ENCODE results near the gene RAN.

DNA sequence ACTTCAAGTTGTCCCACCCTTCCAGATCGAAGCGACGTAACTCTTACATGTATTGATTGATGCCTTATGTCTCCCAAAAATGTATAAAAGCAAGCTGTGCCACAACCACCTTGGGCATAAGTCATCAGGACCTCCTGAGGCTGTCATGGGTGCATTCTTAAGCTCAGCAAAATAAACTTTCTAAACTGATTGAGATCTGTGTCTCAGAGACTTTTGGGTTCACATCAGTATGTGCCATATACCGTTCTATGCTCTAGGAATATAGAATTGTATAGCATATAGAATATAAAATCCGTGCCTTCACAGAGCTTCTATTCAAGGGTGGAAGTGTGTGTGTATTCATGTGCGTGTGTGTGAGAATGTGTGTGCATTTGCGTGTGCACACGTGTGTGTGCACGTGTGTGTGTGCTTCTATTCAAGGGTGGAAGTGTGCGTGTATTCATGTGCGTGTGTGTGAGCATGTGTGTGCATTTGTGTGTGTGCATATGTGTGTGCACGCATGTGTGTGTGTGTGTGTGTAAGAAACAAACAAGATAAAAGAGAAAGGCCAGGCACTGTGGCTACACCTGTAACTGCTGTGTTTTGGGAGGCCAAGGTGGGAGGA lies 21.3 kb upstream of the RAN start:
- TF ChIP-seq, protein P1, sequence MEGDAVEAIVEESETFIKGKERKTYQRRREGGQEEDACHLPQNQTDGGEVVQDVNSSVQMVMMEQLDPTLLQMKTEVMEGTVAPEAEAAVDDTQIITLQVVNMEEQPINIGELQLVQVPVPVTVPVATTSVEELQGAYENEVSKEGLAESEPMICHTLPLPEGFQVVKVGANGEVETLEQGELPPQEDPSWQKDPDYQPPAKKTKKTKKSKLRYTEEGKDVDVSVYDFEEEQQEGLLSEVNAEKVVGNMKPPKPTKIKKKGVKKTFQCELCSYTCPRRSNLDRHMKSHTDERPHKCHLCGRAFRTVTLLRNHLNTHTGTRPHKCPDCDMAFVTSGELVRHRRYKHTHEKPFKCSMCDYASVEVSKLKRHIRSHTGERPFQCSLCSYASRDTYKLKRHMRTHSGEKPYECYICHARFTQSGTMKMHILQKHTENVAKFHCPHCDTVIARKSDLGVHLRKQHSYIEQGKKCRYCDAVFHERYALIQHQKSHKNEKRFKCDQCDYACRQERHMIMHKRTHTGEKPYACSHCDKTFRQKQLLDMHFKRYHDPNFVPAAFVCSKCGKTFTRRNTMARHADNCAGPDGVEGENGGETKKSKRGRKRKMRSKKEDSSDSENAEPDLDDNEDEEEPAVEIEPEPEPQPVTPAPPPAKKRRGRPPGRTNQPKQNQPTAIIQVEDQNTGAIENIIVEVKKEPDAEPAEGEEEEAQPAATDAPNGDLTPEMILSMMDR (IDR thresholded peaks at IDR 0.05; ENCODE audit: insufficient read depth, low read length), result no peak
- TF ChIP-seq POLR2AphosphoS5 (IDR thresholded peaks at IDR 0.05; ENCODE audit: low read depth), result no peak

Data from HL-60 (cell line).